ENCODE results near the gene NCCRP1.

DNA sequence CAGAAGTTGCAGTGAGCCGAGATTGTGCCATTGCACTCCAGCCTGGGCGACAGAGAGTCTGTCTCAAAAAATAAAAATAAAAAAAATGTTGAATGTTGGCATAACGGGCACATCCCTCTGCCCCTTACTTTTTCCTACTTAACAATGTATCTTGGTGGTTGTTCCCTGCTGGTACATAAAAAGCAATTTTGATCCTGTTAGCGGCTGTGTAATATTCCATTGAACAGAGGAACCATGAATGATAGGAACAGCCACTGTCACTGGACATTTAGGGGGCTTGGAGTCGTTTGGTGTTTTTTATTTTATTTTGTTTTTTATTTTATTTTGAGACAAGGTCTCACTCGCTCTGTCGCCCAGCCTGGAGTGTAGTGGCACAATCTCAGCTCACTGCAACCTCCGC is 10.4 kb upstream of the NCCRP1 start:
- TF ChIP-seq, protein P1, sequence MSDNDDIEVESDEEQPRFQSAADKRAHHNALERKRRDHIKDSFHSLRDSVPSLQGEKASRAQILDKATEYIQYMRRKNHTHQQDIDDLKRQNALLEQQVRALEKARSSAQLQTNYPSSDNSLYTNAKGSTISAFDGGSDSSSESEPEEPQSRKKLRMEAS (IDR thresholded peaks at IDR 0.05) = no peak
- TF ChIP-seq YY1 (IDR thresholded peaks at IDR 0.05; ENCODE audit: low read depth) (no peak), TAF1 (IDR thresholded peaks at IDR 0.05; ENCODE audit: low read depth) (no peak), ZBTB7A (IDR thresholded peaks at IDR 0.05; ENCODE audit: low read depth) (no peak), NFIC (IDR thresholded peaks at IDR 0.05) (no peak), EP300 (IDR thresholded peaks at IDR 0.05; ENCODE audit: borderline replicate concordance) (no peak), TCF12 (IDR thresholded peaks at IDR 0.05; ENCODE audit: low read depth) (no peak), RAD21 (IDR thresholded peaks at IDR 0.05; ENCODE audit: low read depth) (no peak), CREB1 (IDR thresholded peaks at IDR 0.05; ENCODE audit: low read depth) (no peak), TEAD4 (IDR thresholded peaks at IDR 0.05) (no peak), EGR1 (IDR thresholded peaks at IDR 0.05) (no peak), CEBPB (IDR thresholded peaks at IDR 0.05) (no peak)
- TF ChIP-seq, protein P2, sequence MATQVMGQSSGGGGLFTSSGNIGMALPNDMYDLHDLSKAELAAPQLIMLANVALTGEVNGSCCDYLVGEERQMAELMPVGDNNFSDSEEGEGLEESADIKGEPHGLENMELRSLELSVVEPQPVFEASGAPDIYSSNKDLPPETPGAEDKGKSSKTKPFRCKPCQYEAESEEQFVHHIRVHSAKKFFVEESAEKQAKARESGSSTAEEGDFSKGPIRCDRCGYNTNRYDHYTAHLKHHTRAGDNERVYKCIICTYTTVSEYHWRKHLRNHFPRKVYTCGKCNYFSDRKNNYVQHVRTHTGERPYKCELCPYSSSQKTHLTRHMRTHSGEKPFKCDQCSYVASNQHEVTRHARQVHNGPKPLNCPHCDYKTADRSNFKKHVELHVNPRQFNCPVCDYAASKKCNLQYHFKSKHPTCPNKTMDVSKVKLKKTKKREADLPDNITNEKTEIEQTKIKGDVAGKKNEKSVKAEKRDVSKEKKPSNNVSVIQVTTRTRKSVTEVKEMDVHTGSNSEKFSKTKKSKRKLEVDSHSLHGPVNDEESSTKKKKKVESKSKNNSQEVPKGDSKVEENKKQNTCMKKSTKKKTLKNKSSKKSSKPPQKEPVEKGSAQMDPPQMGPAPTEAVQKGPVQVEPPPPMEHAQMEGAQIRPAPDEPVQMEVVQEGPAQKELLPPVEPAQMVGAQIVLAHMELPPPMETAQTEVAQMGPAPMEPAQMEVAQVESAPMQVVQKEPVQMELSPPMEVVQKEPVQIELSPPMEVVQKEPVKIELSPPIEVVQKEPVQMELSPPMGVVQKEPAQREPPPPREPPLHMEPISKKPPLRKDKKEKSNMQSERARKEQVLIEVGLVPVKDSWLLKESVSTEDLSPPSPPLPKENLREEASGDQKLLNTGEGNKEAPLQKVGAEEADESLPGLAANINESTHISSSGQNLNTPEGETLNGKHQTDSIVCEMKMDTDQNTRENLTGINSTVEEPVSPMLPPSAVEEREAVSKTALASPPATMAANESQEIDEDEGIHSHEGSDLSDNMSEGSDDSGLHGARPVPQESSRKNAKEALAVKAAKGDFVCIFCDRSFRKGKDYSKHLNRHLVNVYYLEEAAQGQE (IDR thresholded peaks at IDR 0.05; ENCODE audit: low read depth) = no peak
